GM19372 (cell line): Measurements from ENCODE around the gene TGFBR3.

Source experiments
- ATAC-seq: cut with Tn5 transposase; IDR thresholded peaks from one replicate; pipeline ENCODE4 v1.9.1; 2021; ENCODE audit warnings: mild to moderate bottlenecking, low read depth, moderate library complexity; ENCODE audit not compliant: unreplicated experiment

Gene TGFBR3

DNA sequence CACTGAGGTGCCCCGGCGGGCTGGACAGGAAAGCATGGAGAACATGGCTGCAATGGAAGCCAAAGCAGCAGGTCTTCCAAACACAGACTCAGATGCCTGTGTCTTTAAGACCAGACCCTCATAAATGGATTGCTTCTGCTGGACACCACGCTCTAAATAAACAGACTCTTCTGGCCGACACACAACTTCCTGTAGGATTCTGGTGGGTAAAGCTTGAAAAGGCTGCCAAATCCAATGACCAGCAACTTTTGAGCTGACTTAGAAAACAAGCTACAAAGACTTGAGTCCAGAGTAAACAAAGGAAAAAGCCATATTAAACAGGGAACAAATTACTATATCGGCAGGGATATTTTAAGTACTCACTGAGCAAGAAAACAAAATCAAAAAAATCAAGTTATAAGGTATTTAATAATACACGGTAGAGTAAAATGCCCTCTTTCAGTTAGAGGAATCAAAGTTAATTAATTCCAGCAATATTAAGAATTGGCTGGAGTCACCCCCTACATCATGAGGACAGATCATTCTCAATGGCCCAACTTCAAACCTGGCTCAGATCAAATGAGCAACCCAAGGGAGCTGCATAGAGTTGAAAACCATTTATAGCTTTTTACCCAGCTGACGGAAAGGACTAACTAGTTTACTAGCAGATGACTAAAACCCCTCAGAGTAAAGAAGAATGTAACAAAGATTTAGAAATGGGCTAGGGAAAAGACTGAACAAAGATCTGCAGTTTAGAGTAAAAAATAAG is 102.4 kb downstream of the TGFBR3 start:
- no peak for ATAC-seq

- no peak for ATAC-seq
These were observed 103.9 kb downstream of the TGFBR3 start for GRCh38 chr1:91781901-91782622.

GRCh38 chr1:91781371-91781825 is 104.6 kb downstream of the TGFBR3 start:
- ATAC-seq = no peak

GRCh38 chr1:91779548-91780021 is 106.4 kb downstream of the TGFBR3 start:
- no peak for ATAC-seq

DNA sequence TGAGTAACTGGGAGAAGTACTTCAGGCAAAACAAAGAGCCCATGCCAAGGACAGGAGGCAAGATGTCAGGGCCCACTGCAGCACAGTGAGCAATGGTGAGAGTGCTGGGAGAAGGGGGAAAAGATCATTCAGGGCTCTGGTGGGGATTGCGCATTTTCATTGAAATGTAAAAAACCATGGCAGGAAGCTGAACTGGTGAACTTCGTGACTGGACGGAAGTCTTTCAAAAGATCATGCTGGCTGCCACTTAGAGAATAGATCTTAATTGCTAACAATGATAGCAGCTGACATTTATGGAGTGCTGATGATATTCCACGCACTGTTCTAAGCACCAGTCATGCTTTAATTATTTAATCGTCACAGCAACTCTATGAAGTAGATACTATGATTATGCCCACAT is 107.0 kb downstream of the TGFBR3 start:
- ATAC-seq = no peak

GRCh38 chr1:91777630-91778300 is 108.2 kb downstream of the TGFBR3 start:
- ATAC-seq = no peak

GRCh38 chr1:91777196-91777595 is 108.8 kb downstream of the TGFBR3 start:
- no peak for ATAC-seq

DNA sequence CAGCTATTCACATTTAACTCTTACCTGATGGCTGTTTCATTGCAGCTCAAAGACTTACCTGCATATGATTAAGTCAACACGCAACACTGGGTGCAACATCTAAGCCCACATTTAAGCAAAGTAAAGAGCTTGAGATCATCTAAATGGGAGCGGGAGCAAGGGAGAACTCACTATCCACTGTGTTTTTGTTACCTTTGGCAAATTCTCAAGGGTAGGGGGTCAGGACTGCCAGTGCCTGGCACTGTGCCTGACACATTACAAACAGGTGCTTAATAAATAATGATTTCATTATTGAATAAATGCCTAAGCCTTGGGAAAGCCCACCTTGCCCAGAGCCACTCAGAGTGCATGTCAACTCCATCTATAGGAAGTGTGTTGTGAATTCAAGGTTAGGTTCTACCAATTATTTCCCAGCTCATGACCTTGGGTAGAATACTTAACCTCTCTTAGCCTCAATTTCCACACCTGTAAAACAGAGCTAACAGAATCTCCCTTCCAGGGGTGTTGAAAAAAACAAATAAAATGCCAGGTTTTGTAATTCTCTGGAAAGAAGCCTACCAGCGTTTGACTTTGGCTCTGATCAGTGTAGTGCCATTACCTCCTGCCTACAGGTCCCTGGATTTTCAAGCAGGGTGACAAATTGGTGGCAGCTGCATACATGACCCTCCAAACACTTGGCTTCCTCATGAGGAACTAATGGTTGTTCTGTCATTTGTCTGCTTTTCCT is 109.7 kb downstream of the TGFBR3 start:
- ATAC-seq = no peak

DNA sequence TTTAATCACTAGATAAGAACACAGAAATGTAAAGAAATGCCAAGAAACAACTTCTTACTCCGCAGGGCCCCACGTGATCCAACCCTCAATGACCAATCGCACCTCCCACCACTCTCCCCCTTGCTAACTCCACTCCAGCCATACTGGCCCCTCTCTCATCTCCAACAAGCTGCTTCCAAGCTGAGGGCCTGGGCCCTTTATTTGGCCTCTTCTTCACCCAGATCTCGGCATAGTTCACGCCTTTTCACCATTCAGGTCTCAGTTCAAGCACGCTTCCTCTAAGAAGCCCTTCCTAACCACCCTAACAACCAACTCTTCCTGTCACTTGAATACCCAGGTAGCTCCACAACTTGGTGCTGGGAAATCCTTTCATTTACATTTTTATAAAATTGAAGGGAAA is 110.7 kb downstream of the TGFBR3 start:
- ATAC-seq = no peak

GRCh38 chr1:91774520-91775203 is 111.3 kb downstream of the TGFBR3 start:
- ATAC-seq = no peak

DNA sequence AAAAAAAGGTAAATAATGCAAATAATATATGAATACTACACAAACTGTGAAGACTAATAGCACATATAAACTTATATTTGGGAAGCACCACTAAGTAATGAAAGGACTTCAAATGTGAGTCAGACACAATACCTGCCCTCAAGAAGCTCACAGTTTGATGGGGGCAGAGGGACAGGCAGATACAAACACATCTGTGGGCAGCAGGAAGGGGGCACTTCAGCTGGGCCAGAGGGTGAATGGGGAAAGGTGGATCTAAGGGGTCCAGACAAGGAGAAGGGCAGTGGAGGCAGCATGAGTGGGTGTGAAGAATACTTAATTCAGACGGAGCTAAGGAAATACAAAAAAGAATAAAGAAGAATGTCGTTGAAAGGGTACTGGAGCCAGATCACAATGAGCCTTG is 114.2 kb downstream of the TGFBR3 start:
- no peak for ATAC-seq

GRCh38 chr1:91770667-91771268 is 115.2 kb downstream of the TGFBR3 start:
- no peak for ATAC-seq

- no peak for ATAC-seq
These were observed 116.2 kb downstream of the TGFBR3 start for GRCh38 chr1:91769742-91770141.

- no peak for ATAC-seq
These were observed 116.9 kb downstream of the TGFBR3 start for GRCh38 chr1:91768786-91769725.

- no peak for ATAC-seq
These were observed 117.8 kb downstream of the TGFBR3 start for GRCh38 chr1:91768120-91768519.

GRCh38 chr1:91766883-91767282 is 119.1 kb downstream of the TGFBR3 start:
- no peak for ATAC-seq

DNA sequence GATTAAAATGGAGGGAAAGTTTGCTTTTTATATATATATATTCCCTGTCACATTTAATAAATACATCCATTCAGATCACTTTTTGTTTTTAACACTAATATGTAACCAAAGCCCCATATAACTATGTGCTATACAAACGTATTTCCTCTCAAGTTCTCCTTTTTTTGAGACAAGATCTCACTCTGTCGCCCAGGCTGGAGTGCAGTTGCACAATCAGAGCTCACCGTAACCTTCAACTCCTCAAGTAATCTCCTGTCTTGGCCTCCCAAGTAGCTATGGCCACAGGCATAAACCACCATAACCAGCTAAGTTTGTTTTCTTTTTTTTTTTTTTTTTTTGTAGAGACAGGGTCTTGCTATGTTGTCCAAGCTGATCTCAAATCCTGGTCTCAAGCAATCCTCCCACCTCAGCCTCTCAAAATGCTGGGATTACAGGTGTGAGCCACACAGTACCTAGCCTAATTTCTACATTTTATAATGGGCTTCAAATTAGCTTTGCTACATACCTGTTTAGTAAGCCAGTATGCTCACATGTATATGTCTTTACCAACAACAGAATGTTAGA is 120.0 kb downstream of the TGFBR3 start:
- ATAC-seq = no peak

GRCh38 chr1:91765293-91765692 is 120.7 kb downstream of the TGFBR3 start:
- no peak for ATAC-seq
